HepG2 (cell line): ENCODE measurements around the gene PDE9A.

Experiments
- PHF8 ChIP-seq: sonication (generic); formaldehyde crosslinking; IDR thresholded peaks from 2 replicates; pipeline ENCODE4 v1.5.0; 2020; ENCODE audit warnings: missing genetic modification reagents
- TF ChIP-seq, protein P1 (sequence below): sonication (generic); formaldehyde crosslinking; IDR thresholded peaks from 2 replicates; pipeline ENCODE4 v1.8.1; 2023; ENCODE audit warnings: mild to moderate bottlenecking, missing genetic modification reagents

DNA sequence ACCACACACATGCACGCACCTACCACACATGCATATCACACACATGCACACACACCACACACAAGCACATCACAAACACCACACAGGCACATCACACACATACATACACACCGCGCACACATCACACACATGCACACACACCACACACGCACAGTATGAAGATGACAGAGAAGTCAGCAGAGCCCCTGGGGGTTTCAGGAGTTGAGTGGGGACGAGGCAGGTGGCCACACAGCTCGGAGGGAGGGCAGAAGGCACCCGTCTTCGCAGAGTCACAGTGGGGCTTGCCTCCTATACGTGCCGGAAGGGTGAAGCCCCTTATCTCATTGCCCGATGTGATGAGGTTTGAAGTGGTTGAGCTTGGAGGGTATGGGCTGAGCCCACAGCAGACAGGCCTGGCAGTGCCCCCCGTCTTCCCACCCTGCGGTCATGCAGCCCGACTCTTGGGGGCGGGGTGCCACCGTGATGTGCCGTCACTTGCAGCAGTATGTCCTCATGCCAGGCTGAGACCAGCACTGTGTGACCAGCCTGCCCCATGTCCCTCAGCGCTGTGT, 9.9 kb downstream of the PDE9A start:
- no peak for TF ChIP-seq PHF8 (CRISPR knock-in tag)
- TF ChIP-seq, protein P1, sequence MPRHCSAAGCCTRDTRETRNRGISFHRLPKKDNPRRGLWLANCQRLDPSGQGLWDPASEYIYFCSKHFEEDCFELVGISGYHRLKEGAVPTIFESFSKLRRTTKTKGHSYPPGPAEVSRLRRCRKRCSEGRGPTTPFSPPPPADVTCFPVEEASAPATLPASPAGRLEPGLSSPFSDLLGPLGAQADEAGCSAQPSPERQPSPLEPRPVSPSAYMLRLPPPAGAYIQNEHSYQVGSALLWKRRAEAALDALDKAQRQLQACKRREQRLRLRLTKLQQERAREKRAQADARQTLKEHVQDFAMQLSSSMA = no peak
